Right lobe of liver (tissue), 6 donors: Measurements from ENCODE around the gene GJB4. TPM values are rescaled to one million over a fixed set of nuclear protein-coding genes. Genes with fewer than 3 reads are reported as not detected.

ENCODE experiments used
- ATAC-seq, 4 donors: fragments of 200-7000 bp; cut with Tn5 transposase; one replicate each; pipeline ENCODE4 v1.9.1; 2020; ENCODE audit warnings: mild to moderate bottlenecking in 4 of 4, moderate library complexity in 4 of 4
- DNase-seq, 3 donors: peaks; one replicate each; pipeline ENCODE4 v3.0.0-alpha.2; 2020
- H3K27ac ChIP-seq, 3 donors: fragments of 200-600 bp; one replicate each; pipeline ENCODE4 v1.8.0; 2022
- H3K27me3 ChIP-seq, 2 donors: fragments of 200-600 bp; one replicate each; pipeline ENCODE4 v1.8.0; 2022
- H3K36me3 ChIP-seq, 4 donors: fragments of 200-600 bp; sonication (generic) in 1 of 4; one replicate each; pipeline versions ENCODE4 v1.5.1 to v1.8.0; 2017 to 2022; ENCODE audit warnings: control low read depth in 1 of 4
- H3K4me1 ChIP-seq, 4 donors: fragments of 200-600 bp; sonication (generic) in 1 of 4; one replicate each; pipeline versions ENCODE4 v1.5.1 to v1.8.0; 2017 to 2022; ENCODE audit warnings: control low read depth in 1 of 4
- H3K4me3 ChIP-seq, 3 donors: fragments of 200-600 bp; one replicate each; pipeline ENCODE4 v1.8.0; 2022
- H3K9me3 ChIP-seq, 4 donors: fragments of 200-600 bp; sonication (generic) in 1 of 4; one replicate each; pipeline versions ENCODE4 v1.5.1 to v1.8.0; 2017 to 2022; ENCODE audit warnings: control low read depth in 1 of 4
- CTCF ChIP-seq, 4 donors: fragments of 200-600 bp in 3 of 4; fragments of 450-650 bp in 1 of 4; IDR thresholded peaks; one replicate each; pipeline versions ENCODE4 v1.5.1 to v1.8.0; 2016 to 2022; ENCODE audit warnings: antibody characterized with exemption in 4 of 4, mild to moderate bottlenecking in 2 of 4
- POLR2A ChIP-seq: fragments of 450-650 bp; IDR thresholded peaks from one replicate; pipeline ENCODE4 v1.6.1; 2017; ENCODE audit warnings: antibody characterized with exemption, mild to moderate bottlenecking
- WGBS: methylation state at CpG from one replicate; pipeline ENCODE4 v1.1.6; 2018; ENCODE audit warnings: low coverage, low lambda C conversion rate; ENCODE audit not compliant: insufficient coverage; ENCODE audit errors: missing lambda C conversion rate; 5-methylcytosine and 5-hydroxymethylcytosine counted together
- intact Hi-C, 2 donors: fragments of 100-400 bp; cut with DNase I; formaldehyde crosslinking; loops; one replicate each; pipeline versions ENCODE4 v1.11.2 to v1.14.1; 2022
- total RNA-seq, 6 experiments: library from RNA; depleted of rRNA in 2 of 6; stranded (reverse); fragments of >200 nt in 2 of 6; fragmentation: NEBNext Ultra II Directional in 3 of 6; extraction: Animal tissue kit (Norgen Biotek cat#: 25700) in 3 of 6; gene quantifications; one replicate each; pipeline versions ENCODE4 v1.1.0 to v1.2.4, GENCODE V29; 2016 to 2023
- donor health status: DM: no; HTN: yes; CAD: no.
- donor health status: DM: no; HTN: no; CAD: no.
- donor health status: DM: no; HTN: no; CAD: no.
- donor health status: DM: no; HTN: yes; CAD: no.
- donor health status: DM: no; HTN: yes; CAD: no.

The GJB4 gene
- total RNA-seq, 6 experiments from 2014 or later, result not detected

GRCh38 chr1:34794001-34794789, 34.7 kb downstream of the GJB4 start:
- Histone ChIP-seq H3K4me1 (no peaks in the 10 kb centered on the region), H3K9me3 (no peaks in the 10 kb centered on the region), H3K27ac (peak overlapping the region in 1 of 3 donors; percentile 64), H3K36me3 (peaks cover 0 to 4% (median 0%) of the 10 kb centered on the region in 4 donors), H3K27me3 (no peaks in the 10 kb centered on the region), H3K4me3 (peak overlapping the region; percentile 33 to 42 (median 39))
- WGBS, result 71% methylated on average over 8 of the region's 40 CpGs
- ATAC-seq, result peak in 1 of 4 donors; percentile 18
- no peak for DNase-seq
- TF ChIP-seq POLR2A (no peak), CTCF (IDR thresholded peaks at IDR 0.05) (no peak)
- intact Hi-C loops, result loop anchor here in 1 of 2 donors (5.0 kb wide), 1 partner anchor 43 kb away; no protein-coding TSS in a partner anchor

DNA sequence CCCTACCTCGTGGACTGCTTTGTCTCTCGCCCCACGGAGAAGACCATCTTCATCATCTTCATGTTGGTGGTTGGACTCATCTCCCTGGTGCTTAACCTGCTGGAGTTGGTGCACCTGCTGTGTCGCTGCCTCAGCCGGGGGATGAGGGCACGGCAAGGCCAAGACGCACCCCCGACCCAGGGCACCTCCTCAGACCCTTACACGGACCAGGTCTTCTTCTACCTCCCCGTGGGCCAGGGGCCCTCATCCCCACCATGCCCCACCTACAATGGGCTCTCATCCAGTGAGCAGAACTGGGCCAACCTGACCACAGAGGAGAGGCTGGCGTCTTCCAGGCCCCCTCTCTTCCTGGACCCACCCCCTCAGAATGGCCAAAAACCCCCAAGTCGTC, 35.2 kb downstream of the GJB4 start:
- Histone ChIP-seq H3K27me3 (no peaks in the 10 kb centered on the region), H3K27ac (peak overlapping the region in 1 of 3 donors; percentile 64), H3K4me3 (peak overlapping the region in 2 of 3 donors; percentile 7 to 42), H3K36me3 (peaks cover 0 to 4% (median 0%) of the 10 kb centered on the region in 4 donors), H3K9me3 (no peaks in the 10 kb centered on the region), H3K4me1 (no peaks in the 10 kb centered on the region)
- WGBS, result 83% methylated on average over 1 of the region's 12 CpGs
- DNase-seq, result no peak
- TF ChIP-seq POLR2A (no peak), CTCF (IDR thresholded peaks at IDR 0.05) (no peak)
- ATAC-seq, result no peak
- intact Hi-C loops, result loop anchor here in 1 of 2 donors (5.0 kb wide), 1 partner anchor 43 kb away; no protein-coding TSS in a partner anchor

DNA sequence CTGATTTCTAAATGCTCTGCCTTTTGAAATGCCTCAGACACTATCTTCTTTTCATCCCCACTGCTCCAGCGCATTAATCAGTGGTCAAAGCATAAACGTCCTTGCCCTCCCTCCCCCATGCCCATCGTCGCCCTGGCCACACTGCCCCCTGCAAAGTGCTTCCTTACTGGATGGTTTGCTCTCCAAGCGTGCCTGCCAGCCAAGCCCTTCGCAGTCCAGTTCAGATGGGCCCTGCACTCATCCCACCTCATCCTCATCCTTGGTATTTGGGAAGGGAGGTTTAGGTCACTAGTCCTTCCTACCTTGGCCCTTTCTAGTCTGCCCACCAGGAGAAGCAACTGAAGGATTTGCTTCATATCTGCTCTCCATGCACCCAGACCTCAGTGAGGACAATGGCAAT, 36.4 kb downstream of the GJB4 start:
- intact Hi-C loops, result no loop called here
- TF ChIP-seq CTCF (IDR thresholded peaks at IDR 0.05), result no peak
- TF ChIP-seq POLR2A, result no peak
- no peaks in the 10 kb centered on the region for H3K4me1 ChIP-seq

GRCh38 chr1:34796990-34797389, 37.5 kb downstream of the GJB4 start:
- Histone ChIP-seq H3K4me1 (no peaks in the 10 kb centered on the region), H3K27ac (no peak overlapping the region), H3K4me3 (no peak overlapping the region), H3K27me3 (no peaks in the 10 kb centered on the region), H3K36me3 (peaks cover 0 to 4% (median 0%) of the 10 kb centered on the region in 4 donors), H3K9me3 (no peaks in the 10 kb centered on the region)
- 82% methylated on average over 5 of the region's 6 CpGs for WGBS
- intact Hi-C loops, result no loop called here
- DNase-seq, result no peak
- TF ChIP-seq POLR2A (no peak), CTCF (IDR thresholded peaks at IDR 0.05) (no peak)
- ATAC-seq, result no peak

More for the DNA sequence above, 36.4 kb downstream of the GJB4 start:
- Histone ChIP-seq H3K27ac (no peak overlapping the region), H3K27me3 (no peaks in the 10 kb centered on the region), H3K4me3 (peak overlapping the region in 1 of 3 donors; percentile 7), H3K36me3 (peaks cover 0 to 4% (median 0%) of the 10 kb centered on the region in 4 donors), H3K9me3 (no peaks in the 10 kb centered on the region)
- DNase-seq (no peak), ATAC-seq (no peak)
- 65% methylated on average over 6 of the region's 6 CpGs for WGBS
